CD4-positive, alpha-beta T cell treated with Interleukin-4 for 1 hour (primary cell): ENCODE results near the gene CTTNBP2.

Experiments
- DNase-seq, 2 donors: peaks; one replicate each; pipeline ENCODE4 v3.0.0-alpha.2; 2020 to 2022

The CTTNBP2 gene

DNA sequence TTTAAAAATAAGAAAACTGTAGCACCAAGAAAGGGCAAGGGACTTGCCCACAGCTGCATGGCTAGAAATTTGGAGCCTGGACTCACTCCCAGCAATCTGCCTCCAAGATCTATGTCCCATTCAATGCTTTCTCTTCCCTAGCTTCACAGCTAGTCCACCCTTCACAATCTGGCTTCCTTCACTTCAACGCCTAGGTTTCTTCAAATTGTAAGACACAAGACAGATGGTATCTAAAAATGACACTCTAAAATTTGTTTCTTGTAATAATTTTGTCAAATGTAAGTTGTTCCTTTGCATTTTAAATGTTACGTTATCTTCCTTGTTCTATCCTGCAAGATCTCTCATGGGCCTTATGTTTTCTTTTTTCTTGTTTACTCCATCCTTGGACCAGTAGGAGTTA, 48.6 kb downstream of the CTTNBP2 start:
- no peak for DNase-seq

DNA sequence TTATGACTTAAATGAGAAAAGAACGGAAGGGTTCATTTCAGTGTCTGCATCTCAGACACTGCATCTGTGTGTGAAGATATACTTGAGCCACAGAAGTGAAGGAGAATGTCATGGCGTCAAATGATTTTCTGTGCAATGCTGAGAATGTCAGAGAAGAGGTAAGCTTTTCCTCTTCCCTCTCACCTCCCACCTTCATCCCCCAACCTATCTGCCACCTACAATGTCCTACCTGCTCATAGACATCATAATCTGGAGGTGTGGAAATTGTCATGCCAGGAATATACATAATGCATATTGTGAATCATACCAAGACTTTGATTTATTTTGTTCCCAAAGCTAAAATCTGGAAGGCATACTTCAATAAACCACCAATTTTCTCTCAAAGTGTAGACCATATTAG, 53.7 kb downstream of the CTTNBP2 start:
- DNase-seq, result no peak

DNA sequence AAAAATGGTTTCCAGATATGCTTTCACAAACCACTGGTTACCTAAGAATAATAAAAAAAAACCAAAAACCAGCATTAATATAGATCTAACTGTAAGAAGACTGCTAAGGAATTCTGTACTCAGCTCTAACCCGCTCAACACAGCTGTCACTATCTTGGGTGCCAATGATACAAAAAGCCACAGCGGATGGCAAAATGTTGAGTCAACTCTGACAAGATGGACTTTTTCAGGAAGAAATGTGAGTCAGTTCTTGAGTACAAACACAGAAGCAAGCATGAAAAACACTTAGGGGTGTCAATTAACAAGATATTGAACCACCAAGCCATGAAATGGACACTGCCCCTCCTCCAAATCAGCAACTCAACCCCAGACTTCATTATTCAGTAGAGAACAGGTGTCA, 55.0 kb downstream of the CTTNBP2 start:
- no peak for DNase-seq

DNA sequence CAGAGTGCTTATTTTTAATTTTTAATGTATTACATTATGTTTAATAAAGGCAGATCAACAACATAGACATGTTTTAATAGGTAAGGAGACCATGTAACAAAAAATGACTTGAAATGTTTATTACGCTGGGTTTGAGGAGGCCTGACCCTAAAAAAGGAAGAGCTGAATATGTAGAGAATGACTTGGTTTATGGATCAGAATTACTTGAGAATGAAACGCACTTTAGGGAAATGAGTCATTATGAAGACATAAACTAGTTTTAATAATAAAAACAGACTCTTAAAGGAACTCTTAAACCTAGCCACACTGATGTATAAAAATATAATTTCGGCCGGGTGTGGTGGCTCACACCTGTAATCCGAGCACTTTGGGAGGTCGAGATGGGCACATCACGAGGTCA, 56.5 kb downstream of the CTTNBP2 start:
- no peak for DNase-seq

DNA sequence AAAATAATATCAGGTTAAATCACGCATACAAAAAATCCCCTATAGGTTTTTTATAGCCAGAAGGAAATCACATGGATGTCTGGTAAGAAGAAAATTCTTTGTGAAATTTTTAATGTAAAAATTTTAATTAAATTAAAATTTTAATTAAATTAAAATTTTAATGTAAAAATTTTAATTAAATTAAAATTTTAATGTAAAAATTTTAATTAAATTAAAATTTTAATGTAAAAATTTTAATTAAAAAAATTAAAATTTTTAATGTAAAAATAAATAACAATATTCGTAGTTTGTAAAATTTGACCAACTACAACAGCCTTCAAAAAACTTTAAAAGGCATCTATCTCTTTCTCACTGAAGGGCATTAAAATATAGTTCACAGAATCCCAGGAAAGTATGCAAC, 61.5 kb downstream of the CTTNBP2 start:
- DNase-seq, result no peak

DNA sequence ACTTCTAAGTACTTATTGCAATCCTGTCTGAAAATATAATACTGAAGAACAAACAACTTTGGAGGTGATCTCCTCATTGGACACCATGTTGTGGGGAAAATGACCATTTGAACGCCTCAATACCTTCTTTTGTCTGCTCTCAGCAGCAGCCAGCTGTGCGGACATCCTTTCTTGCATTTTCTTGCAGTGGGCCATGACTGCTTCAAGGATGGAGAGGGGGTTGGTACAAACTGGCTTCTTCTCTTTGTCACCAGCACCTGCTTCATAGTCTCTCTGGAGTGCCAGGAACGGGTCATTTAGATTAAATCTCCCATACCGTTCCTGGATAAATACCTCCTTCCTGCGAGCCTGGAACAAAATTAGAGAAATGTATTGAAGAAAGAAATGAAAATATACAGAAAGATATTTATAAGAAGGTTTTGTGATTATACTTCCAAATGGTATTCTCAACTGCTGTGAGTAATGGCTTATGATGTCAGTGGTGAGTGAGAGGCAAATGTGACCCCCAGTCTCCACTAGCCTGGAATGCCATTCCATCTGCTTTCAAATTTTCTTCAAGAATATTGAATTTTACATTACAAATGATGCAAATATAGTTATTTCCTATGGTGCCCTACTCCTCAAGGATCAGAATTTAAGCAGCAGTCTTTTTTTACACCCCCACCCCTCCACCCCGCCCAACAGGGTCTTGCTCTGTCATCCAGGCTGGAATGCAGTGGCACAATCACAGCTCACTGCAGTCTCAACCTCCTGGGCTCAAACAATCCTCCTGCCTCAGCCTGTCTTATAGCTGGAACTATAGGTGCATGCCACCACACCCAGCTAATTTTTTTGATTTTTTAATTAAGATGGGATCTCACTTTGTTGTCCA, 62.4 kb downstream of the CTTNBP2 start:
- no peak for DNase-seq

DNA sequence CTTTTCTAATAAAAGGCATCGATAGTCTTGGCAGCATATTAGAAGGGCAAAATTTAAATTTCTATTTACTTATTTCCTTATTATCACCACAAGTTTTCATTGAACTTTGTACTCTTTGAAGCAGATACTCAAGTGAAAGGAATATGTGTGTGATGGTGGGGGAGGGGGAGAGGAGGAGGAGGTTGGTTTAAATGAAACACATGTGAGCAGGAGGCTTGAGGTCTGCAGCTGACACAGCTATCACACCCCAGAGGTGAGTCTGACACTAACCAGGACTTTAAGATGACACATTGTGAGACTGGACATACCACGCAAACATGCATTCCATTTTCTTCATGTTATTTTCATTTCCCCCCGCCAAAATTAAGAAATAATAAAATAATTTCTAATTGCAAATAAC, 63.3 kb downstream of the CTTNBP2 start:
- no peak for DNase-seq

DNA sequence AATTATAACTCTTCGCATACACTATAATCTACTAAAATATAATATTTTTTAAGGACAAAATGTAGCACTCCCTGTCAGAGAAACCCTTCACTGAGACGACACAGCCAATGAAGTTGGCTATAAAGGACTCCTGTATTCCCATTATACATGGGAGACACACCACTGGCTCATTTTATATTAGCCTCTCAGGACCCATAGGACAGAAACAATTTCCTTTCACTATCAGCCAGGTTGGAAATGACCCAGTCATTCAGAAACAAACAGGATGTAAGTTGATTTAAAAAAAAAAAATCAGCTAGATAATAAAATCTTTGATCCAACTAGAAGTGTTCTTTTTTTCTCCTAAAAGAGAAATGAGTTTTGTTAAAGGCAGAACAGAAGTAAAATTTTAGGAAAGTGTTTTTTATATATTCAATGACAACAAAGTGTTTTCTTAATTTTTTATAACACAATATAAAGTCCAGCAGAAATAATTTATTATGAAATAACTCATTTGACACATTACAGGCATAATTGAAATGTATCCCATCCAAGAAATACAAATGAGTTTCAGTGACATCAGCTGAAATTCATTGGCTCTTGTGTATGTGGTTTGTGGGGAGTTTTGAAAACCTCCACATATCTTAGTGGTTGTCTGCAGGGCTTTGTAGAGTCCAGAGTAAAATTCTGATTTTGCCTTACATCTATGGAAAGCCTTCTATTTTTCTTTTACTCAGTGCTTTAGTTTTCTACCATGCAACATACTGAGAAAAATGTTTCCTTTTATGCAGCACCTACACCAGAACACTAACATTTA, 64.1 kb downstream of the CTTNBP2 start:
- DNase-seq, result no peak

DNA sequence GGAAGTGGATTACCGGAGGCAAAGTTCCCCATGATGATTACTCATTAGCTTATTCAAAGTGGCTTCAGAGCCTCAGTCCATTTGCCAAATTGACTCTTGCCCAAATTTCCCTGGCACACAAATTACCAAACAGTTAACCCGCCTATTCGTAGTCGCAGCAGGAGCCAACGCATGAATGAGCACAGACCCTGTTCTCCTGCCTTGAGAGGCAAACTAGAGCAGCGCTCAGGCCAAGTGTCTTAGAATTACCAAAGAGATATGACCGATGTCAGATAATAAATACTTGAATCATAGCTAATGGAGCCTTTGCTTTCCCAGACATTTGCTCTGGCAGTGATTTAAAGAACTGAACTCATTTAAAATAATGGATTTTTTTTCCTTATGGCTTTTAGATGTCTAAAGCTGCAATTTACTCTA, 64.9 kb downstream of the CTTNBP2 start:
- no peak for DNase-seq

DNA sequence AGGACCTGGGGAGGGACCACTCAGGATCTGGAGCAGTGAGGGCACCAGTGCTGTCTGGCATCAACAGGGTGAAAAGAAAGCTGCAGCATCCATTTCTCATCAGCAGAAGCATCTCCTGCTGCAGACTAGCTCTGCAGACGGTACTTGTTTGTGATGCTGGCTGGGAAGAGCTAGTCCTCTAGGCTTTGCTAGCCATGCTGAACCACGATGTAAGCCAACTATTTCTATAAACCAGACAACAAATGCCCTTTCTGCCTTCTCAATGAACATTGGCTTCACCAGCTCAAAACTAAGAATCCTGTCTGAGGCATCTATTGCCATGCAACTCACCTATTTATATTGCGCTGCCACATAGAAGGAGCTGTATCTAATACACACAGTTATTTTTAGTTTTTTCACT, 65.6 kb downstream of the CTTNBP2 start:
- DNase-seq, result no peak

DNA sequence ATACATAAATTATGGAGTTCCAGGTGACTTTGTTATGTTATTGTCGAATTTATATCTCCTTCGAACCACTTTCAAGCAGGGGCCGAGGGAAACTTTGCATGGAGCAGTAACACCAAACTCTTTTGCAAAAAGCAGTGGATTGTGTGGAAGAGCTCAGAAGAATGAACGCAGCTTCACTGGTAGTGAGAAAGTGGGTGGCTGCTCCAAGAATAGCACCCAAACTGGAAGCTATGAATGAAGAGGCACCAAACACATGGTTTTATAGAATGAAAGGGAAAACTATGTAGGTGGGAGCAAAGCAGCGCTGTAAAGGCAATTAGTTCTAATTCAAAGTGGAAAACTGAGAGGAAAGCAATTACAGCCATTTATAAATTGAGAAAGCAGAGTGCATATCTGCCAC, 67.2 kb downstream of the CTTNBP2 start:
- no peak for DNase-seq

DNA sequence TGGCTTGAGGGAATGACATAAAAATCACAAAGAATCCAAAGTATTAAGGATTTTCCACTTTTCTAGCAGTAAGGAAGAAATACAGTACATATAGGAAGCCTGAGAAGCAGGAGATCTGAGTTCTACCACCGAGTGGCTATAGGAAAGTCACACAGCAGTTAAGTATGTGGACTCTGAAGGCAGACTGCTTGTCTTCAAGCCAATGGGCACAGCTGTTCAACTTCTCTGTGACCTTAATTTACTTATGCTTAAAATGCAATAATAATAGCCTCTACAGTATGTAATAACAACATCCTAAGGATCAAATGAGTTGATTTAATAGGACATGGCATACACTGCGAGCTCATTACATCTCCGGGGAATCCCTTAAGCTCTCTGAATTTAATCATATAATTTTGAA, 68.0 kb downstream of the CTTNBP2 start:
- DNase-seq, result no peak

DNA sequence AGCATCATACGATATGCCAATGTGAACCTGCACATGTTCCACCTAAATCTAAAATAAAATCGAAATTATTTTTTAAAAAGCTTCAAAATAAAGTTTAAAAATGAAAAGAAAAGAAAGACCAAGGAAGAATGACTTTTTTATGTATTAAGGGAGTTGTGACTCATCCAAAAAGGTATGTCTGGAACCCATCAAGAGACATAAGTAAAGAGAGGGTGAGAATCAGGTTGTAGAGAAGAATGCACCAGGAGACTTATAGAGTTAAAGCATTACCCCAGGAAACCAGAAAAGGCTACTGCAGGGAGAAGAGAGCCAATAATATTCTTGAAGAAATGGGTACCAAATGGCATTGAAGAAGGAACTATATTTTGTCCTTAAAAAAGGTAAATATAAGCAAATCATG, 69.8 kb downstream of the CTTNBP2 start:
- no peak for DNase-seq

DNA sequence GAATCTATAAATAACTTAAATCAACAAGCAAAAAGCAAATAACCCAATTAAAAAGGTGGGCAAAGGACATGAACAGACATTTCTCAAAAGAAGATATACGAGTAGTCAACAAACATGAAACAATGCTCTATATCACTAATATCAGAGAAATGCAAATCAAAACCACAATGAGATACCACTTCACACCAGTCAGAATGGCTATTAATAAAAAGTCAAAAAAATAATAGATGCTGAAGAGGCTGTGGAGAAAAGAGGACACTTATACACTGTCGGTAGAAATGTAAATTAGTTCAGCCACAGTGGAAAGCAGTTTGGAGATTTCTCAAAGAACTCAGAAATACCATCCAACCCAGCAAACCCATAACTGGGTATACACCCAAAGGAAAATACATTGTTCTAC, 70.6 kb downstream of the CTTNBP2 start:
- no peak for DNase-seq

DNA sequence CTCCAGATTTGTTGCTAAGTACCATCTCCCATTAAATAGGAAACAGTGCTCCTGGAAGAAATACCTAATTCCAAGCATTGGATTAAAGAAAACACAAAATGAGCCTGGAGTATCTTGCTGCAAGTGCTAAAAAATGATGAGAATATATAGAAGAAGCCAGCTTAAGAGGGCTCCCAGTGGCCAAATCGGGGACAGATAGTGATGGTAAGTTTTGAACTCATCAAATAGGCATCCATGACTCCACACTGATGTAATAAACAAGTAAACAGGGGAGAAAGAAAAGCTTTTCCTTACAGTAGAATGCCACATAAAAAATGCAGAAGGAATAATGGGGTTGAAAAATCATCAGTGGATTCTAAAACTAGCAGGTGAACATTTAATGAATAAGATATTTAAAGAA, 72.4 kb downstream of the CTTNBP2 start:
- DNase-seq, result no peak

DNA sequence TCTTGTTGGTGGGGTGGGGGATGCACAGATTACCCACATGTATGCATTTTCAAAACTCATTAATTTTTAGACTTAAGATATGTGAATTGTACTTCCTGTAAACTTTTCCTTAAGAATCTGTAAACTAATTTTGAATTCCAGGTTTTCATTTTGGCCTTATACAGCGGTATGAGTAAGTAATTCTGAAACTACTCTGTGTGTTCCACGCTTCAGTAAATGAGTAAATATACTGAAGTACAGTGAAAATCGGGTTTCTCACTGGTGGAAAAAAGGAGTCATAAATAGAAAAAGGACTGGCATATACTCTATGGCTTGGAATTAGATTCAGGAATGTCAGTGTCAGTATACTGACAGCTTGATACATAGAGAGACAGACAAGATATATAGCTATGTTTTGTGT, 72.8 kb downstream of the CTTNBP2 start:
- DNase-seq, result no peak

DNA sequence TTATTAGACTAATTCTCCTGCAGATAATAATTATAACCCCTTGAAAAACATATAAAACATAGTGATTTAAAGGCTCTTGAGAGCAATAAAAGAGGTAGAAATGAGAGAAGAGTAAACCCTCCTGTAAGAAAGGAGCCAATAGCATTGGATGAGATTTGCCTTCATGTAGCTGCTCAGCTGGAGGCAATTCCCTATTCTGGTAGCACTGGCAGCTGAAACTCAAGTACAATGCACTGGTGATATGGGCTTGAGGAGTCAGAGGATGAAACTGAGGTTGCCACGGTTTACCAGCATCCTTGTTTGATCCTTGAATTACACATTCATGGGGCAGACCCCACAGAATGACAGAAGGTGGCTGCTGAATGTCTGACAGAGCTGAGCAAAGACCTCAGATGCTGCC, 76.4 kb downstream of the CTTNBP2 start:
- no peak for DNase-seq

DNA sequence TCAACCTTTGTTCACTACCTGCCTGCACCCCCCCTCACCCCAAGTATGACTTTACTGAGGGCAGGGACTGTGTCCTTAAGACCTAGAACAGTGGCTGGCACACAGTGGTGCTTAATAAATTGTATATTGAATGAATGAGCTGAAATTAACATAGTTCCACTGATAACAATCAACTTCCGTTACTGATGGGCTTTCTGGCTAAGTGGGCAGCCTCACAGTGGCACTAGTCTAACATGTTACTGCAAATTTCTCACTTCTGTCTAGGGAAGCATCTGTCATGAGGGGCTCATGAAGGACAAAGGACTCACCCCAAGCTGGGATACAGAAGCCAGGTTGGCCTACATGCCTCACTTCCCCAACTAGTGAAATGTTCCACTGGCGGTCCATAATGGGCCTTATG, 79.3 kb downstream of the CTTNBP2 start:
- DNase-seq, result no peak

DNA sequence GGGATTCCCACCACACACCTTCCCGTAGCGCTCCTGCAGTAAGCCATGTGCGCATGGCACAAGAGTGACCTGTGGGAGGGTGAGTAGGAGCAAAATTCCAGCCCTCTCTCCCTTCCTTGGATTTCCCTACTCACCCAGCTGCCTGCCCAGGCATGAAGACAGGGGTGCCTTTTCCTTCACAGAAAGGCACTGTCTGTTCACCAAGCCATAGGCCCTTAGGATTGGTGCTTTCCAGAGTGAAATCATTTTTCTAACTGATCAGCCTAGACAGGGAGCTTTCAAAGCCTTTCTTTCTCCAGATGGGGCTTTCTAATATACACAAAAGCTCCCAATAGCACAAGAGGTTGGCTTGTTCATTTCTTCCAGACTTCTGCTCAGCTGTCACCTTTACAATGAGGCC, 79.7 kb downstream of the CTTNBP2 start:
- DNase-seq, result no peak

DNA sequence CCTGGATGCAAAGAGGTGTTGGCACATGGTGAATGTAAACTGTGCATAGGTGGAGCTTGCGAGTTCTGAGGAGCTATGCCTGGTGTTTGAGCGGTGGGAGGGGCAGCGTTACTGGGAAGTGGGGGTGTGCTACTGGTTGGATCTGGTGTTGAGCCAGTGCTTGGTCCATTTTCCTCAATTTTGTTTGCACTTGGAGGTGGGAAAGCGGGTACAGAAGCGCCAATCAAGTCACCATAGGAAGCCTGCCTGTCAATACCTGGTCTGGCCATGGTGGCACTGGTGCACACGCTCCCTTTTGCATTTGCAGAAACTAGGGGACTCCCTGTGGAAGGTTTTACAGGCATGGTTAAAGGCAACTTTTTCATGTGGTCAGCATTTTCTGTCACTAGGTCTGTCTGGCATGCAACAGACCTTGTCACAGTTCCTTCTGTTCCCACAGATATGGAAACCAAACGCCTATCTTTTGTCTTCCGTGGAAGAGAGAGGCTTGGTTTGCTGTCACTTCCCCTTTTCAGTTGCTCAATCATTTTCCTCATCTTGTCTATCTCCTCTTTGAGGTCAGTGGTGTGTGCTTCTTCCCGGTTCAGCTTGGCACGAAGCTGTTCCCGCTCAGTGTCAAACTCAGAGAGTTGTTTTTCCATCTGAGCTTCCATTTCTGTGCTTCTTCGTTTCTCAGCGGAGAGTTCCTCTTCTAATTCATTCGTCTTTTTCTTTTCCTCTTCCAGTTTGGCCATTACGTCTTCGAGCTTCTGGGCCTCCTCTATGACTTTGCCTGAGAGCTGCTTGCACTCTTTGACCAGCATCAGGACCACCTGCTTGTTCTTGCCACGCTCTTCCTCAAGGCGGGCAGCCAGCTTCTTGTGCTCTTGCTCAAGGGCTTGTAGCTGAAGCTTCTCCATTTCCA, 81.1 kb downstream of the CTTNBP2 start:
- DNase-seq, result peak; percentile 26 to 41

DNA sequence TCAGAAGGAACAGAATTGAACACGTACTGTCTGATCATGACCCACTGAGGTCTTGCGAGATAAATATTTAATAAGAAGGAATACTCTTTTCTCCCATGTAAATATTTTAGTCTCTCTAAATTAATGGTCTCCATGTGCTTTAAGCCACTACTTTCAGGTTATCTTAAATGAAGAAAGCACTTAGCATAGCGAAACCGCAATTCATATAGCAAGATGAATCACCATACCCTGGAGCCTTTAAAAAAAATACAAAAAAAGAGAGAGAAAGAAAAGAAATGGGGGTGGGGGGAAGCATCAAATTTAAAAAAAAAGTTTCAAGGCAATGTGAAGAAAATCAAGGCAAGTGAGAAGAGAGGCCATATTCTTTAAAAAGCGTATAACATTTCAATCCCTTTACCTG, 82.5 kb downstream of the CTTNBP2 start:
- DNase-seq, result no peak

DNA sequence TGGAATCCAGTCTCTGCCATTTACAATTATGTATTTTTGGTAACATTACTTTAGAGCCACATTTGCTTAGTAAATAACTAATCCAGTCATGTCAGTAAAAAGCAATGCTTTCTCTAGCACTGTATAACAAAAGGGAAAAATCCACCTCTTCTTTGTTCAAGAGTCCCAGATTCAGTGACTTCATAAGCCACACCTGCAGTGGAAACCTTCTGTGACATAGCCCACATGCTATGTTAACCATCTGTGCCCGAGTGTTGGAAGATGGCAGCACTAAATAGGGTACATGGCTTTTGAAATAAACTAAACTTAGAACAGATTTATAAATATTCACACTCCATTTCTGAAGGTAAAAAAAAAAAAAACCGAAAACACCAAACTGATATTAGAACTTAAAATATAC, 83.0 kb downstream of the CTTNBP2 start:
- no peak for DNase-seq

DNA sequence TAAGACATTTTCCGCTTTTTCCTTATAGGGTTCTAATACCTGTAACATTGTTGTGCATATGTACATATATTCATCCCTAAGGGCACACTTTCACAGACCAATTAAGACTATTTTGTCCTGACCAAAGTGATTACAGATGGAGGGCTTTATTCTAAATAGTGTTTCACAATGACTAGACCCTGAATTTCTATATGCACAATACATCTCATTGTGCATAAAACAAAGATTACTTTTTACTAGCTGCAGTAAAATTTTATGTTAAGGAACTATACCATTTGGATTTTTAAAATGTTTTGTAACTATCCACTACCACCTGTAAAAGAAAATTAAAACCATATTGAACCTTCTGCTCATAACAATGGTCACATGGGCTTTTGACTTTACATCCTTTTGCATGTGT, 87.8 kb downstream of the CTTNBP2 start:
- no peak for DNase-seq
